ENCODE measurements around the gene CEP131.

CEP131 gene

GRCh38 chr17:81245024-81245664, 22.4 kb upstream of the CEP131 start:
- TF ChIP-seq CTCF (IDR thresholded peaks at IDR 0.05) = no peak

GRCh38 chr17:81244358-81245023, 21.7 kb upstream of the CEP131 start:
- TF ChIP-seq CTCF (IDR thresholded peaks at IDR 0.05) = no peak

- no peak for TF ChIP-seq CTCF (IDR thresholded peaks at IDR 0.05)
Observed at GRCh38 chr17:81243333-81243664, 20.5 kb upstream of the CEP131 start.

- TF ChIP-seq CTCF (IDR thresholded peaks at IDR 0.05) = no peak
Observed at GRCh38 chr17:81242421-81243332, 19.9 kb upstream of the CEP131 start.

GRCh38 chr17:81241648-81242420, 19.1 kb upstream of the CEP131 start:
- TF ChIP-seq CTCF (IDR thresholded peaks at IDR 0.05) = peak; percentile 75

- no peak for TF ChIP-seq CTCF (IDR thresholded peaks at IDR 0.05)
Observed at GRCh38 chr17:81241203-81241602, 18.4 kb upstream of the CEP131 start.

- TF ChIP-seq CTCF (IDR thresholded peaks at IDR 0.05) = no peak
Observed at GRCh38 chr17:81240761-81241160, 18.0 kb upstream of the CEP131 start.

Measured in LNCAP (cell line).